ENCODE results near the gene ARMC6. TPM values are rescaled to one million over a fixed set of nuclear protein-coding genes. Genes with fewer than 3 reads are reported as not detected.
"Not testable (repeated sequence)": the region's sequence is repeated elsewhere in the genome, so short reads cannot be mapped to it uniquely, and the experiment has no call there.

Gene ARMC6
- total RNA-seq, 4 donors from 2014 or later = 16.9 to 39.5 (median 25.4) TPM

- ATAC-seq (ENCODE audit: low FRiP score) (no peak), DNase-seq (ENCODE audit: low spot score) (no peak)
- TF ChIP-seq CTCF (IDR thresholded peaks at IDR 0.05) = no peak
Measured at GRCh38 chr19:19098084-19098702, 64.8 kb downstream of the ARMC6 start.

- DNase-seq (ENCODE audit: low spot score) = no peak
- peak; percentile 34 for ATAC-seq (ENCODE audit: low FRiP score)
- no peak for TF ChIP-seq CTCF (IDR thresholded peaks at IDR 0.05)
Measured at GRCh38 chr19:19098703-19099632, 65.6 kb downstream of the ARMC6 start.

DNA sequence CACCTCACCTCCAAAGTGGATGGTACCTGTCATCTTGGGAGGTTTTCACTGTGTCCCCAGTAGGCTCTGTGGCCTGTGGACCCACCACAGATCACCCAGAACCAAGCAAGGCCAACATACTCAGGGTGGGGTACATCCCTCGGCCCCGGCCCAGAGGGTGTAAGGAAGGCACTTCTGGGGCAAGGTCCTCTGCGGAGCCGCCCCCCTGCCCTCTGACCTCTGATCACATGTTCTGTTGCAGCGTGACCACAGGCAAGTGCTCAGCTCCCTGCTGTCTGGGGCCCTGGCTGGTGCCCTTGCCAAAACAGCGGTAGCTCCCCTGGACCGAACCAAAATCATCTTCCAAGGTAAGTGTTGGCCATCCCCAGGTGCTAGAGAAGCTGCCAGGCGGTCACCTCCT, 68.1 kb downstream of the ARMC6 start:
- ATAC-seq (ENCODE audit: low FRiP score) = no peak
- TF ChIP-seq CTCF (IDR thresholded peaks at IDR 0.05) = no peak
- no peak for DNase-seq (ENCODE audit: low spot score)

DNA sequence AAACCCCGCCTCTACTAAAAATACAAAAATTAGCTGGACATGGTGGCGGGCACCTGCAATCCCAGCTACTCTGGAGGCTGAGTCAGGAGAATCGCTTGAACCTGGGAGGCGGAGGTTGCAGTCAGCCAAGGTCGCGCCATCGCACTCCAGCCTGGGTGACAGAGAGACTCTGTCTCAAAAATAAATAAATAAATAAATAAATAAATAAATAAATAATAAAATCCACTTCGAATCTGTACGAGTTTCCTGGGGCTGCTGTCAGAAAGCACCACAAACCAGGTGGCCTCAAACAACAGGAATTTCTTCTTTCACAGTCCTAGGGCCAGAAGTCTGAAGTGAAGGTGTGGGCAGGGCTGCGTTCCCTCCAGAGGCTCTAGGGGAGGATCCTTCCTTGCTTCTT, 69.2 kb downstream of the ARMC6 start:
- DNase-seq (ENCODE audit: low spot score); ATAC-seq (ENCODE audit: low FRiP score): not testable (repeated sequence)

DNA sequence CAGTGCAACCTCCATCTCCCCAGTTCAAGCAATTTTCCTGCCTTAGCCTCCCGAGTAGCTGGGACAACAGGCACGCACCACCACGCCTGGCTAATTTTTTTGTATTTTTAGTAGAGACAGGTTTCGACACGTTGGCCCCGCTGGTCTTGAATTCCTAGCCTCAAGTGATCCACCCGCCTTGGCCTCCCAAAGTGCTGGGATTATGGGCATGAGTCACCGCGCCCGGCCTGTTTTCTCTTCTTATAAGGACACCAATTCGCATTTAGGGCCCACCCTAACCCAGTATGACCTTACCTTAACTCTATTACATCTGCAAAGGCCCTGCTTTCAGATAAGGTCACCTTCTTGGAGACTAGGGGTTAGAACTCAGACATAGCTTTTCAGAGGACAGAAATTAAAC, 69.8 kb downstream of the ARMC6 start:
- TF ChIP-seq CTCF (IDR thresholded peaks at IDR 0.05) = no peak
- ATAC-seq (ENCODE audit: low FRiP score) (no peak), DNase-seq (ENCODE audit: low spot score) (no peak)

GRCh38 chr19:19105365-19106055, 72.1 kb downstream of the ARMC6 start:
- ATAC-seq (ENCODE audit: low FRiP score) (peak; percentile 92), DNase-seq (ENCODE audit: low spot score) (peak; percentile 46)

More at GRCh38 chr19:19105365-19106055, 72.1 kb downstream of the ARMC6 start:
- no peak for TF ChIP-seq CTCF (IDR thresholded peaks at IDR 0.05)

Measured in omental fat pad (tissue), 4 donors.